ENCODE data around the gene TSHZ2.
"Not testable (repeated sequence)": the region's sequence is repeated elsewhere in the genome, so short reads cannot be mapped to it uniquely, and the experiment has no call there.

TSHZ2 gene

GRCh38 chr20:53510704-53511103 lies 538.5 kb downstream of the TSHZ2 start:
- DNase-seq (ENCODE audit: low read depth), result no peak

- DNase-seq (ENCODE audit: low read depth), result no peak
Observed at GRCh38 chr20:53512076-53512475, 539.9 kb downstream of the TSHZ2 start.

DNA sequence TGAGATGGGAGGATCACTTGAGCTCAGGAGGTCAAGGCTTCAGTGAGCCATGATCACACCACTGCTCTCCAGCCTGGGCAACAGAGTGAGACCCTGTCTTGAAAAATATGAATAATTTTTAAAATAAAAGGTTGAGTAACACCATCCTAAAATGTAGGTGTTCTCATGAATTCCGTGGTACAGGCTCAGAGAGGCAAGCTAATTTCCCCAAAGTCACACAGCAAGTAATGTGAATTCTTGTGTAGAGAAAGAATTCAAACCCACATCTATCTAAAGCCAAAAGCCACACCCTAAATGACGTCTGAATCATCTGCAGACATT lies 541.0 kb downstream of the TSHZ2 start:
- DNase-seq (ENCODE audit: low read depth), result no peak

DNA sequence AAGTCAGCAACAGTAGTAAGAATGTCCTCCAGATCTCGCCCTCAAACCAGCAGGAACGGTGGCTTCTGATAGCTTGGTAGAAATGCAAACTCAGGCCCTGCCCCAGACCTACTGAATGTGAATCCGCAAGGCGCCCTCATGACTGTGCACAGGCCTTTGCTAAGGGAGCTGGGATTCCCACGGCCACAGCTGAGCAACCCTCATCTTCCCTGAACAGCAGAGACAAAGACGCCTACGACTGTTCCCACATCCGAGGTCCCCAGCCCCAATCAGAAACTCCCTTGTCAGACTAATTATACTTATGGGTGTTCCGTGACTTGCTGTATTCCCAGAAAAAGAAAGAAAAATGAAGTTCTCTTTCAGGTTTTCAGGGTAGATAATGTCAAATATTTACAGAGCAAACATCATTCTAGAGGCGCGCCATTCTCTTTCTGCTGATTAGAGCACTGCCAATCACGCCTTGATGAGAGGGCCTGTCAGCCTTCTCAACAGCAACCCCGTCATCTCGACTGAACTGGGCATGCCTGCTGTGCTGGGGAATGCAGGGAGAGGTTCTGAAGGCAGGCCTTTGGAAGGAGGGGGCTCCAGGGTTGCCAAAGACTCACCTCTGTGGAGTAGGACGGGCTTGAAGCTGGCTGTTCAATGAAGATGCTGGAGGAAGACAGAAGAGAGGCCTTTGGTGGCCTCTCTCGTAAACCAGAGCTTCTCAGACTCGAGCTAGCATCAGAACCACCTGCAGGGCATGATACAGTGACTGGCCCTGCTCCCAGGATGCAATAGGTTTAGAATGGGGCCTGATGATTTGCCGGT lies 541.5 kb downstream of the TSHZ2 start:
- DNase-seq (ENCODE audit: low read depth), result no peak

DNA sequence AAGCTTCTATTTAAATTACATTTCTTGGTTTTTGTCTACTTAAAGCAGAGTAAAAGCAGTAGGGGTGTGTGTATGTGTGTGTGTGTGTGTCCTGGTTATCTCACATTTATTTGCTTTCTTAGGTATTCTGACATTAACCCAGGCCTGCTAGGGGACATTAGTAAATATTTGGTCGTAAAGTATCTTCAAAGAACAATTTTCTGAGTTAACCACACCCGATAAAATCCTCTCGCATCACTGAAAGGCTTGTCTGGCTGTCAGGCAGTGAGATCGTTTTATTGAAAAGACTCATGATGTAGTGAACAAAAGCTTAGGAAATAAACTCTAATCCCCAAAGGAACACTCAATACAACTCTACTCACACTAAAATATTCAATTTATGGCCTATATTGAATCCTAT lies 543.6 kb downstream of the TSHZ2 start:
- DNase-seq (ENCODE audit: low read depth), result no peak

GRCh38 chr20:53517146-53517545 lies 545.0 kb downstream of the TSHZ2 start:
- DNase-seq (ENCODE audit: low read depth), result no peak

GRCh38 chr20:53521421-53521820 lies 549.3 kb downstream of the TSHZ2 start:
- DNase-seq (ENCODE audit: low read depth), result not testable (repeated sequence)

GRCh38 chr20:53522026-53522425 lies 549.9 kb downstream of the TSHZ2 start:
- no peak for DNase-seq (ENCODE audit: low read depth)

- no peak for DNase-seq (ENCODE audit: low read depth)
Observed at GRCh38 chr20:53522696-53523095, 550.5 kb downstream of the TSHZ2 start.

- DNase-seq (ENCODE audit: low read depth), result not testable (repeated sequence)
Observed at GRCh38 chr20:53523615-53524014, 551.5 kb downstream of the TSHZ2 start.

- no peak for DNase-seq (ENCODE audit: low read depth)
Observed at GRCh38 chr20:53524589-53525312, 552.6 kb downstream of the TSHZ2 start.

DNA sequence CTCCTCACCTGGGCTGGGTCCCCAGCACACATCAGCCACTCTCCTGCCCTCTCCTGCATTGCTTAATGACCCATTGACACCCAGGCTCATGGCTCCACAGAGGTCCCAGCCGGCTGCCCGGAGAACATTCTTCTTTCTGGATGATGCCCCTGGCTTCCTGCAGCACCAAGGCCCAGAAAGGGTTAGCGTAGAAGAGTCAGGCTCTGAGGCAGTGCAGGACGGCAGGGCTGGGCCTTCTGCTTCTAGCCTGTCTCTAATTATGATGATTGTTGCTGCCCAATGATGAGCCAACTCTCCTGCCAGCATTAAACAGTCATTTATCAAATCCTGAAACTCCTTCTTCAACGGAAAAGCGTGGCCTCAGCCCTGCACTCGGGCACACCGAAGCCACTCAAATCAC lies 555.0 kb downstream of the TSHZ2 start:
- no peak for DNase-seq (ENCODE audit: low read depth)

DNA sequence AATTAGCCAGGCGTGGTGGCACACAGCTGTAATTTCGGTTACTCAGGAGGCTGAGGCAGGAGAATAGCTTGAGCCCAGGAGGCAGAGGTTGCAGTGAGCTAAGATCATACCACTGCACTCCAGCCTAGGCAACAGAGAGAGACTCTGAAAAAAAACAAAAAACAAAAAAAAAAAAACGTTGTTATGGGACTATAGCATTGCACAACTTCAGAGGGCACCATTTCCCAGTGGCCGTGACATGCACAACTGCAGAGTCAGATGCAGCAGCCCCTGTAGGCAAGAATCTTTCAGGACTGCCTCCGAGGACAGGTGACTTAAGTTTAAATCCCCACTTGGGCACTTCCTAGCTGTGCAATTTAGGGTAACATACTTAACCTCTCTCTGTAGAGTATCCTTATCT lies 557.5 kb downstream of the TSHZ2 start:
- no peak for DNase-seq (ENCODE audit: low read depth)

DNA sequence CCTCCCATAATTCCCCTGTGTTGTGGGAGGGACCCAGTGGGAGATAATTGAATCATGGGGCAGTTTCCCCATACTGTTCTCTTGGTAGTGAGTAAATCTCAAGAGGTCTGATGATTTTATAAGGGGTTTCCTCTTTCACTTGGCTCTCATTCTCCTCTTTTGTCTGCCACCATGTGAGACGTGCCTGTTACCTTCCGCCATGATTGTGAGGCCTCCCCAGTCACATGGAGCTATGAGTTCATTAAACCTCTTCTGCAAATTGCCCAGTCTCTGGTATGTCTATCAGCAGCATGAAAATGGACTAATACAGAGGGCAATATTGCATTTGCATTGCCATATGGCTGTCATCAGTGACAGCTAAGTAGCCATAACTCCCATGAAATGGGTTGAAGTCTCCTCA lies 558.3 kb downstream of the TSHZ2 start:
- DNase-seq (ENCODE audit: low read depth), result no peak

GRCh38 chr20:53532654-53533312 lies 560.6 kb downstream of the TSHZ2 start:
- not testable (repeated sequence) for DNase-seq (ENCODE audit: low read depth)

- no peak for DNase-seq (ENCODE audit: low read depth)
Observed at GRCh38 chr20:53533500-53533899, 561.3 kb downstream of the TSHZ2 start.

DNA sequence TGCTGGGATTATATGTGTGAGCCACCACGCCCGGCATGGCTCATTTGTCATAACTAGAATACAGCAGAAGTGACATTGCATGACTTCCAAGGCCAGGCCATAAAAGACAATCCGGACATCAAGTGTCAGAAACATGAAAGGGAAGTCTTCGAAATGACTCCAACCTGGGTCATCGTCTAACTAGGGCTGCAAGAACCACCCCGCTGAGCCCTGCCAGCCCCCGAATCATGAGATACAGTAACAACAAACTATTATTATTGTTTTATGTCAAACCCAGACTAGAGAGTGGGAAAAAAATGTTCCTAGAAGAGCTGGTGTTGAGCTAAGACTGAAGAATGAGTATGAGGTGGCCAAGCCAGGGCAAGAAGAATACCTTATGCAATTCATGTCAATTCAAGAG lies 561.9 kb downstream of the TSHZ2 start:
- DNase-seq (ENCODE audit: low read depth), result no peak

GRCh38 chr20:53535878-53536277 lies 563.7 kb downstream of the TSHZ2 start:
- no peak for DNase-seq (ENCODE audit: low read depth)

GRCh38 chr20:53536382-53536781 lies 564.2 kb downstream of the TSHZ2 start:
- not testable (repeated sequence) for DNase-seq (ENCODE audit: low read depth)

DNA sequence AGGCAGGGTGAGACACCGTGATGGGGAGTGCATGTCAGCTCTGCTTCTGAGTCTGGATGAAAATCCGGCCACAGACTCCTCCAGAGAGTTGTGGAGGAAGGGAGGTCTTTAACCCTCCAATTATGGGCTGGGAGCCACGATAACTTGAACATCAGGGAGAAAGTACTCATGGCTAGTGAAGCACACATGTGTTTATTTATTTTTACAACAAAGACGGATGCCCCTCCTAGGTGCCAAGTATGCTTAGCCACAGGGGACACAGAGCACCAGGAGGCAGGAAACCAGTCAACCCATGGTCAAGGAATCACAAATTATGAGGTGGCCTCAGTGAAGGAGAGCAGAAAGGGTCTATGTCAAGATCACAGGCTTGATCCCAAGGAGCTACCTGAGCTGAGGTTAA lies 567.4 kb downstream of the TSHZ2 start:
- no peak for DNase-seq (ENCODE audit: low read depth)

All from activated T-cell treated with anti-CD3 and anti-CD28 coated beads for 1 hour (primary cell).